ENCODE measurements around the gene POLR3A. TPM values are rescaled to one million over a fixed set of nuclear protein-coding genes. Genes with fewer than 3 reads are reported as not detected.

POLR3A gene
- total RNA-seq, 1 donor from 2014 or later: 21.9 TPM

GRCh38 chr10:77960829-77961329, 68.4 kb downstream of the POLR3A start:
- intact Hi-C loops (cut with micrococcal nuclease): no loop called here

- intact Hi-C loops (cut with micrococcal nuclease): no loop called here
These were observed 69.3 kb downstream of the POLR3A start for GRCh38 chr10:77959887-77960455.

DNA sequence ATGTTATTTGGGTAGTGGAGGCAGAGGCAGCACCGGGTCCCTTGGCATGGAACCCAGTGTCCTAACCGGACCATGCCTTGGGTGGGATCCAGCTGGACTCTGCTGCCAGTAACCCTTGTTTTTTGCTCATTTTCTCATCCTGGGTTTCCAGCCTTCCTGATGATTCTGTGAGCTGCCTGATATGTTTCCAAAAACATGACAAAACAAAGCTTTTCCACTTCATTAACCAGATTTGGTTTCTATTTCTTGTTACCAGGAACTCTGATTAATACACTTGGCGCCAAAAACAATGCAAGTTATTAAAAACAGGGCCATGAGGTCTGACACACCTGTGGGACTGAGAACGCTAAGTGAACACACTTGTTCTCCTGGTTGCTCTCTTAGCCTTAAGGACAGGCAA, 69.9 kb downstream of the POLR3A start:
- intact Hi-C loops (cut with micrococcal nuclease): no loop called here

DNA sequence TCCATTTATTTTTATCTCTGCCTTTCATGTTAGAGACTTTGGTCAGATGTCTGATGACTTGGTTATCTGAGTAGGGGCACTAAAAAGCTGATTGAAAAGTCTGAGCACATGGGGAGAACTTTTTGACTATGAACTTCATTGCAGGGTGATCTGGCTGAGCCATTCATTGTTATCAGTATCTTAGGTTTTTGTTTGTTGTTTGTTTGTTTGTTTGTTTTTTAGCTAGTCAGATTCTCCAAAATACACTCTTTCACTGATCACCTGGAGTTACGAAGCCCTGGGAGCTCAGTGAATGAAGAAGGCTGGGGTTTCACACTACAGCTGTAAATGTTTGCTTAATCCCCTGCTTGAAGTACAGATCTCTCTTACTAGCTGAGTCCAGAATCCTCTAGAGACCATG, 74.2 kb downstream of the POLR3A start:
- intact Hi-C loops (cut with micrococcal nuclease): no loop called here

DNA sequence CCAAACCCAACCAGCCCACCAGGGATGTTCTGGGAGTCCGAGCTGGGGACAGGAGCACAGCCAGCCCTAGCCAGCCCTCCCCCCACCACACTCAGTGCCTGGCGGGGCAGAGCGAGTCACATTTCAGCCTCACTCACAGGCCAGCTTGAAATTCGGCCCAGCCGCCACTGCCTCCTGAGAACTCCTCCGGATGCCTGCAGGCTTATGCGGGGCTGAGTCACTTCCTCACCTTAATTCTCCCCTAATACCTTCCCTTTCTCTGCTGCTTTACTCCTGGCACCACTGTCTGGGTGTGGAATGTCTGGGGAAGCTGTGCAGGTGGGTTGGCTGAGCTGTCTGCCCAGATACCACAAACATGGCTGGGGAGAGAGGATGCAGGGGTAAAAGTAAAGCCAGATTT, 80.1 kb downstream of the POLR3A start:
- intact Hi-C loops (cut with micrococcal nuclease): no loop called here

DNA sequence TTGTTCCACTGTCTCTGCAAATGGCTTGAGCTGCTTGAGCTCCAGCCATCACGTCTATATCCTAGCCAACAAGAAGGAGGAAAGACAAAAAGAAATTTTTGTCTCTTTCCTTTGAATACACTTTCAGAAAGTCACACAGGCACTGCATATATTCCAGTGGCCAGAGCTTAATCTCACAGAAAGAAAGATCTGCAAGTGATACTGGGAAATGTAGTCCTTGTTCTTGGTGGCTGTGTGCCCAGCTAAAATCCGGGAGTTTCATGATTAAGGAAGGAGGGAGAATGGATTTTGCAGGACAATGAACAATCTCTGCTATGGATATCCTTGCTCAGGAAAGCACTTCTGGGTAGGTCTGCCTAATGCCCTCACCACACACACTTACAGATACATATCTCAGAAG, 83.2 kb downstream of the POLR3A start:
- intact Hi-C loops (cut with micrococcal nuclease): no loop called here

- intact Hi-C loops (cut with micrococcal nuclease): no loop called here
These were observed 84.8 kb downstream of the POLR3A start for GRCh38 chr10:77944519-77944918.

GRCh38 chr10:77943121-77943901, 86.0 kb downstream of the POLR3A start:
- intact Hi-C loops (cut with micrococcal nuclease): no loop called here

DNA sequence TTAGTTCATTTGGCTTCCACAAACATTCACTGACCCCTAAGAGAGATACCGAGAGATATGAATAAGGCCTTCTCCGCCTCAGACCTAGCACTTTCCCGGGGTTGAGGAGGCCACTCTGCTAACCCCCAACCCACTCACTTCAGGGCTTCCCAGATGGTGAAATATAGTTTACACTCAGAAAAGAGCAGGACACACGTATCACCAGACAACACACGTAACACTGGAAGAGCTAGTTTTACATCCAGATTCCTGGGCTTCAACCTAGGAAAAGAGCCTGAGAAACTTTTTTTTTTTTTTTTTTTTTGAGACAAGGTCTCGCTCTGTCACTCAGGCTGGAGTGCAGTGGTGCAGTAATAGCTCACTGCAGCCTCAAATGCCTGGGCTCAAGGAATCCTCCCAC, 87.5 kb downstream of the POLR3A start:
- intact Hi-C loops (cut with micrococcal nuclease): no loop called here

- intact Hi-C loops (cut with micrococcal nuclease): no loop called here
These were observed 88.7 kb downstream of the POLR3A start for GRCh38 chr10:77940627-77941026.

DNA sequence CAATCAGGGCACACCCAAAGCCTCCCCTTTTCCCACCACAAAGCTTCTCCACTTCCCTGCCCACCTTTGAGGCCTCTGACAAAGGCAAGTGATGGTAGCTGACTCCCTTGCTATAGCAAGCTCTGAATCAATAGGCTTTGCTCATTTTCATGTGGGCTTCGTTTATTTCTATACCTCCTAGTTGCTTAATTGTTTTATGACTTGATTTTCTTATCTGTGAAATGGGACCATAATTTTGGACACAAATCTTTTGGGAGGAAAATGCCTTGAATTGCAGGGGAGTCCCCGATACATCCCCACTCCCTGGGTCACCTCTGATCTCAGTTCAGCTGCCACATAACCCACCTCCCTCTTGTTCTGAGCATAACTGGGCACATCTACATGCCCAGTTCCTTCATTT, 89.1 kb downstream of the POLR3A start:
- intact Hi-C loops (cut with micrococcal nuclease): no loop called here

GRCh38 chr10:77939561-77940001, 89.7 kb downstream of the POLR3A start:
- intact Hi-C loops (cut with micrococcal nuclease): no loop called here

- intact Hi-C loops (cut with micrococcal nuclease): no loop called here
These were observed 92.4 kb downstream of the POLR3A start for GRCh38 chr10:77936697-77937567.

- intact Hi-C loops (cut with micrococcal nuclease): no loop called here
These were observed 97.1 kb downstream of the POLR3A start for GRCh38 chr10:77932016-77932715.

DNA sequence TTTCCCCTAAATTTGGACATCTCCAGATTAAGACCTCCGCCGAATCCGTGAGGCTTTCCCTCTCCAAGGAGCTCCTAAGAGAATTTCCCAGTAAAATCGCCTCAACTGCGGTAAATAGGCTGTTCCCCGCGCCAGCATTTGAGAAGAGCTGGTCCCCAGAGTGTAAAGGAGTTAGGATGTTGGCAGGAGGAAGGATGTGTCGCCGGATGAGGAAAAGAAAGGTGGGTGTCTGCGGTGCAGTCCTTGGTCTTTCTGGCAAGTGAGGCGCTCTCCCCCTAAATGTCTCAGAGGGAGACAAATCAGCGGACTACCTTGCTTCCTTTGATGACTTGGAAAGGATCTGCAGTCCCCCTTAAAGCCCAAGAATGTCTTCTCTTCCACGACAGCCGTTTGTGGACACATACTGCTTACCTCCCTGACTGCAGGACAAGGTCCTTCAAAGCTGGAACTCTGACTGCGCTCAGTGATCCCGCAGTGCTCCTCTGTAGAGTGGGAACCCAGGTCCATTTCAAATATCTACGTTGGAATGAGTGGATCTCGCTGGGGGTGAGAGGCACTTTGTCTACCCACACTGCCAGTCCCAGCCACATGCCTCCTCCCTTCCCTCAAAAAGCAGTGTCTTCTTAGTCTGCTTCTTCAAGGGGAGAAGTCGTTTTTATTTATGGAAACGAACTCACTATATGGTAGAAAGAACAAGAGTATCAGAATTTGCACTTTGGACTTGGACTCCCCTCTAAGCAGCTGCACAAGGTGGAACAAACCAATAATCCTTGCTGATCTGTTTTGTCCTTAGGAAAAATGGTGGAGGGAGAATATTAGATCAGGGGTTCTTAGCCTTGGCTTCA, 101.7 kb downstream of the POLR3A start:
- intact Hi-C loops (cut with micrococcal nuclease): loop anchor here (5.0 kb wide), 1 partner anchor 100 kb away; the partner anchor contains the start of gene POLR3A

DNA sequence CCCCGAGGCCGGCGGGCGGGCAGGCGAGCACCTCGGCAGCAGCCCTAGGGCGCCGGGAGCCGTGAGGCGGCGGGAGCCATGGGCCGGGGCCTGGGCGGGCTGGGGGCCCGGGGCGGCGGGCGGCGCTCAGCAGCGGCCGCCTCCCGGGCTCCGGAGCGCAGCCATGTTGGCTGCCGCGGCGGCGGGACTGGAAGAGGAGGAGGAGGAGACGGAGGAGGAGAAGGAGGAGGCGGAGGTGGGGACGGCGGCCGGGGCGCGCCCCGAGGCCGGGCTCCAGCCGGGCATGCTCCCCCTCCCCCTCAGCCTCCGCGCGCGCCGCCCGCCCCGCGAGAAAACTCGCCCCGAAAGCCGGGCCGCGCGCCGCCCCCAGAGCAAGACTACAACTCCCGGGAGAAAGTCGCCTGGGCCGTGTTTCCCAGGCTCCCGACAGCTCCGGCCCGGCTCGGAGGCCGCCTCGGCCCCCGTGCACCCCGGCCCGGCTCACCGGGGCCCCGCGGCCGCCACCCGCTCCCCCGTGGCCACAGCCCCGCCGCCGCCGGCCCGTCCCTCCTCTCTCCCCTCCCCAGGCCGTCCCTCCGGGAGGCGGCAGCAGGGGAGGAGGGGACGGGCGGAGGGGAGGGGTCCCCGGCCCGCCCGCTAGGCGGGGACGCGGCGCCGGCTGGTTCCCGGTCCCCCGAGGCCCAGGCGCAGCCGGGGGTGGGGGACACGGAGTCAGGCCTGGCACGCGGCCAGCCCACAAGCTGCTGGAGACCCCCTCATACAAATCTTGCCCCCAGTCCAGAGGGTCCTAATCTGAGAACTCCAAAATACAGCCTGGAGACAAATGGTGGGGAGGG, 102.5 kb downstream of the POLR3A start, which contains the start of gene DLG5:
Gene DLG5, minus strand, starts transcription at position 190 of the 836 bp plus-strand sequence. CDS start 235 bp downstream, outside the sequence.
- intact Hi-C loops (cut with micrococcal nuclease): loop anchor here (1.0 to 5.0 kb wide), 2 partner anchors 80 to 101 kb away; partner anchors contain the start of gene POLR3A

- intact Hi-C loops (cut with micrococcal nuclease): loop anchor here (1.0 to 5.0 kb wide), 2 partner anchors 80 to 101 kb away; partner anchors contain the start of gene POLR3A
These were observed 103.3 kb downstream of the POLR3A start for GRCh38 chr10:77925795-77926565.

DNA sequence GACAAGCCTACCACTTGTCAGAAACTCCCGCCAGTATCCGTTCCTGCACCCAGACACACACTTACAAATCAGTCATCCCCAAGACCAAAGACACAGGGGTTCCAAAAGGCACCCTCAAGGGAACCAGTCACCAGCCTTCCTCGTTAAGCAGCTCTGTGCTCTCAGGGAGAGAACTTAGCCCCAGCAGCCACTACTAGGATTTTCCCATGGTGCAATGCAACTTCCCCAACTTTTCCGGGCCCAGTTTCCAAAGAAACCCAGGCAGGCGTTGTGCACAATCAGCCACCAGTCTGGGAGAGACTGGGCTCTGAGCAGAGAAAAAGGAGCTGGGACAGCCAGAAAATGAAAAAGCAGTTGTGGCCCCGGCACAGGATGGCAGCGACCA, 103.9 kb downstream of the POLR3A start:
- intact Hi-C loops (cut with micrococcal nuclease): loop anchor here (5.0 kb wide), 1 partner anchor 102 kb away; the partner anchor contains the start of gene POLR3A

All from T-helper 2 cell treated with Interferon-gamma antibody and Interleukin-4, amounts not matched to agents 100 ng/mL and 5 ng/mL, for 36 hours (primary cell).